ENCODE data around the gene THAP3. TPM values are rescaled to one million over a fixed set of nuclear protein-coding genes. Genes with fewer than 3 reads are reported as not detected.

The THAP3 gene
- total and polyA plus RNA-seq, 9 of the 15 experiments (the other 6 are each of a cell fraction or from before 2014, with no cell fraction given) = 1.9 to 31.2 (median 18.2) TPM

GRCh38 chr1:6581561-6582305, 42.9 kb upstream of the THAP3 start (continued):
- TF ChIP-seq TAF1 (IDR thresholded peaks at IDR 0.05; ENCODE audit: control insufficient read depth, extremely low read depth, insufficient read depth, low read length, severe bottlenecking) (no peak), ETV5 (CRISPR knock-in tag; IDR thresholded peaks at IDR 0.05; ENCODE audit: low read depth) (no peak), ESRRA (IDR thresholded peaks at IDR 0.05; ENCODE audit: borderline replicate concordance, low read depth) (no peak), TARDBP (IDR thresholded peaks at IDR 0.05) (no peak), CUX1 (CRISPR knock-in tag; IDR thresholded peaks at IDR 0.05) (no peak), HBP1 (CRISPR knock-in tag; IDR thresholded peaks at IDR 0.05) (no peak), NFIX (CRISPR knock-in tag; IDR thresholded peaks at IDR 0.05; ENCODE audit: low read depth) (no peak), CCAR2 (IDR thresholded peaks at IDR 0.05; ENCODE audit: low read depth, low read length) (no peak), GTF3C2 (IDR thresholded peaks at IDR 0.05; ENCODE audit: borderline replicate concordance, extremely low read depth, insufficient read length) (no peak), E2F5 (CRISPR knock-in tag; IDR thresholded peaks at IDR 0.05) (no peak), ASH1L (IDR thresholded peaks at IDR 0.05; ENCODE audit: borderline replicate concordance, low read depth, partially characterized antibody) (no peak), PTBP1 (IDR thresholded peaks at IDR 0.05; ENCODE audit: low read depth, low read length) (no peak), ETV1 (tag; conservative IDR thresholded peaks at IDR 0.05; ENCODE audit: low read depth) (no peak), POU5F1 (IDR thresholded peaks at IDR 0.05; ENCODE audit: borderline replicate concordance, low read depth, low read length, partially characterized antibody) (no peak), TRIM24 (IDR thresholded peaks at IDR 0.05) (no peak), HMGN3 (IDR thresholded peaks at IDR 0.05; ENCODE audit: borderline replicate concordance, extremely low read depth, insufficient read length, low read depth, low read length) (no peak), ZNF79 (CRISPR knock-in tag; IDR thresholded peaks at IDR 0.05; ENCODE audit: low read depth) (no peak)

Data from K562 (cell line).